Measurements from ENCODE around the gene TLR3. TPM values are rescaled to one million over a fixed set of nuclear protein-coding genes. Genes with fewer than 3 reads are reported as not detected.

Gene TLR3
- total RNA-seq, 1 donor from 2014 or later: 26.8 TPM

DNA sequence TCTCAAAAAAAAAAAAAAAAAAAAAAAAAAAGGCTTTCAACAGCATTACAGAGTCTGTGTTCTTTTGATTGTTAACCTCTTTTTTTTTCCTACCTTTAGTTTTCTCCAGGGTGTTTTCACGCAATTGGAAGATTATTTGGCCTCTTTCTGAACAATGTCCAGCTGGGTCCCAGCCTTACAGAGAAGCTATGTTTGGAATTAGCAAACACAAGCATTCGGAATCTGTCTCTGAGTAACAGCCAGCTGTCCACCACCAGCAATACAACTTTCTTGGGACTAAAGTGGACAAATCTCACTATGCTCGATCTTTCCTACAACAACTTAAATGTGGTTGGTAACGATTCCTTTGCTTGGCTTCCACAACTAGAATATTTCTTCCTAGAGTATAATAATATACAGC is 13.3 kb downstream of the TLR3 start:
- Histone ChIP-seq H3K4me1 (no peaks in the 10 kb centered on the region), H3K4me3 (no peak overlapping the region), H3K27me3 (ENCODE audit: low read depth) (no peaks in the 10 kb centered on the region), H3K36me3 (peaks cover 14% of the 10 kb centered on the region), H3K9me3 (no peaks in the 10 kb centered on the region), H3K27ac (no peak overlapping the region)
- no peak for ATAC-seq
- DNase-seq: no peak
- TF ChIP-seq, protein P1, sequence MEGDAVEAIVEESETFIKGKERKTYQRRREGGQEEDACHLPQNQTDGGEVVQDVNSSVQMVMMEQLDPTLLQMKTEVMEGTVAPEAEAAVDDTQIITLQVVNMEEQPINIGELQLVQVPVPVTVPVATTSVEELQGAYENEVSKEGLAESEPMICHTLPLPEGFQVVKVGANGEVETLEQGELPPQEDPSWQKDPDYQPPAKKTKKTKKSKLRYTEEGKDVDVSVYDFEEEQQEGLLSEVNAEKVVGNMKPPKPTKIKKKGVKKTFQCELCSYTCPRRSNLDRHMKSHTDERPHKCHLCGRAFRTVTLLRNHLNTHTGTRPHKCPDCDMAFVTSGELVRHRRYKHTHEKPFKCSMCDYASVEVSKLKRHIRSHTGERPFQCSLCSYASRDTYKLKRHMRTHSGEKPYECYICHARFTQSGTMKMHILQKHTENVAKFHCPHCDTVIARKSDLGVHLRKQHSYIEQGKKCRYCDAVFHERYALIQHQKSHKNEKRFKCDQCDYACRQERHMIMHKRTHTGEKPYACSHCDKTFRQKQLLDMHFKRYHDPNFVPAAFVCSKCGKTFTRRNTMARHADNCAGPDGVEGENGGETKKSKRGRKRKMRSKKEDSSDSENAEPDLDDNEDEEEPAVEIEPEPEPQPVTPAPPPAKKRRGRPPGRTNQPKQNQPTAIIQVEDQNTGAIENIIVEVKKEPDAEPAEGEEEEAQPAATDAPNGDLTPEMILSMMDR (IDR thresholded peaks at IDR 0.05): no peak
- intact Hi-C loops (cut with DNase I): no loop called here

- Histone ChIP-seq H3K4me1 (no peaks in the 10 kb centered on the region), H3K27me3 (ENCODE audit: low read depth) (no peaks in the 10 kb centered on the region), H3K36me3 (no peaks in the 10 kb centered on the region), H3K4me3 (no peak overlapping the region), H3K27ac (no peak overlapping the region), H3K9me3 (no peaks in the 10 kb centered on the region)
- intact Hi-C loops (cut with DNase I): no loop called here
- ATAC-seq: no peak
- TF ChIP-seq, protein P1 (IDR thresholded peaks at IDR 0.05): no peak
- DNase-seq: no peak
Measured at GRCh38 chr4:186088523-186088922, 19.6 kb downstream of the TLR3 start.

DNA sequence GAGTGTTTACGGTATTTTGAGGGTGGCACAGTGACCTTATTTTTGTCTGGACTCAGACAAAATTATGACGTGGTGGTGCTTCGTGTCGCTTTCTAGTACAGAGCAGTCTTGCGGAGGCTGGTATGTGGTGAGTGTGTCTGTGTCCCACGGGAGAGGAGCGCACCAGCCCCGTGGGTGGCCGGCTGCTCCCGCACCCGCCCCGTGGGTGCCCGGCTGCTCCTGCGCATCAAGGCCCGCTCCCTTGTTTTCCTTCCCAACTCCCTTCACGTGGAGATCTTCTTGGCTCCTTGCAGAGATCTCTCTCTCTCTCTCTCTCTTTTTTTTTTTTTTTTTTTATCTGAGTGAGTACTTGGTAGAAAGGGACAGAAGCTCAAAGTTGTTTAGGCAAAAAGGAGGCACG is 23.3 kb downstream of the TLR3 start:
- ATAC-seq: no peak
- DNase-seq: no peak
- TF ChIP-seq, protein P1 (IDR thresholded peaks at IDR 0.05): no peak
- Histone ChIP-seq H3K27ac (no peak overlapping the region), H3K9me3 (no peaks in the 10 kb centered on the region), H3K27me3 (ENCODE audit: low read depth) (no peaks in the 10 kb centered on the region), H3K4me1 (no peaks in the 10 kb centered on the region), H3K36me3 (no peaks in the 10 kb centered on the region), H3K4me3 (no peak overlapping the region)
- intact Hi-C loops (cut with DNase I): no loop called here

DNA sequence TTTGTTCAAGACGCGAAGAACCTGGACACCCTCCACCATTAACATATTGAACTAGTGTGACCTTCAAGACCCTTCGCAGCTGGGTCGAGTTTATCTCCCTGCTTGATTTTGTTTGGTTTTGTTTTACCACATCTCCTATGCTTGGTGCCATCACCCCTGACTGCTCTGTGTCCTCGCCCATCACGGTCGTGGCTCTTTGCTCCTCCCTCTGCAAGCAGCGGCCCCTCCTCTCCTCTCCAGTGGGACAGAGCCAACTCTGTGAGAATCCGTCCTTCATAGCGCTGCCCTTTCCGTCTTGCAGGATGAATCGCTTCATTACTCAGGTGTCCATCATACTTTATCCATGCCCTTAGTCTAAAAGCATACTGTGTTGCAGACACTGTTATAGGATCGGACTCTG is 26.4 kb downstream of the TLR3 start:
- TF ChIP-seq, protein P1 (IDR thresholded peaks at IDR 0.05): no peak
- H3K4me1 ChIP-seq: no peaks in the 10 kb centered on the region
- H3K36me3 ChIP-seq: no peaks in the 10 kb centered on the region
- intact Hi-C loops (cut with DNase I): no loop called here
- DNase-seq: no peak
- no peak overlapping the region for H3K4me3 ChIP-seq
- peak in 1 of 2 donors; percentile 33 for ATAC-seq
- H3K27me3 ChIP-seq (ENCODE audit: low read depth): no peaks in the 10 kb centered on the region
- H3K27ac ChIP-seq: no peak overlapping the region
- no peaks in the 10 kb centered on the region for H3K9me3 ChIP-seq

GRCh38 chr4:186096681-186097165 is 27.8 kb downstream of the TLR3 start:
- H3K27ac ChIP-seq: no peak overlapping the region
- intact Hi-C loops (cut with DNase I): no loop called here
- no peaks in the 10 kb centered on the region for H3K9me3 ChIP-seq
- ATAC-seq: peak in 1 of 2 donors; percentile 11
- no peak overlapping the region for H3K4me3 ChIP-seq
- H3K27me3 ChIP-seq (ENCODE audit: low read depth): no peaks in the 10 kb centered on the region
- no peaks in the 10 kb centered on the region for H3K4me1 ChIP-seq
- H3K36me3 ChIP-seq: no peaks in the 10 kb centered on the region
- TF ChIP-seq, protein P1 (IDR thresholded peaks at IDR 0.05): no peak
- DNase-seq: no peak

- H3K27me3 ChIP-seq (ENCODE audit: low read depth): no peaks in the 10 kb centered on the region
- H3K4me3 ChIP-seq: no peak overlapping the region
- H3K36me3 ChIP-seq: no peaks in the 10 kb centered on the region
- DNase-seq: no peak
- H3K9me3 ChIP-seq: no peaks in the 10 kb centered on the region
- H3K27ac ChIP-seq: no peak overlapping the region
- no peaks in the 10 kb centered on the region for H3K4me1 ChIP-seq
- no peak for ATAC-seq
- TF ChIP-seq, protein P1 (IDR thresholded peaks at IDR 0.05): no peak
- intact Hi-C loops (cut with DNase I): no loop called here
Measured at GRCh38 chr4:186097386-186097785, 28.4 kb downstream of the TLR3 start.
